ENCODE data around the gene DCHS2. TPM values are rescaled to one million over a fixed set of nuclear protein-coding genes. Genes with fewer than 3 reads are reported as not detected.

Gene DCHS2
- total and polyA plus RNA-seq, 2 of the 8 experiments (the other 6 are each of a cell fraction or from before 2014, with no cell fraction given): 0.54 to 2.6 TPM

DNA sequence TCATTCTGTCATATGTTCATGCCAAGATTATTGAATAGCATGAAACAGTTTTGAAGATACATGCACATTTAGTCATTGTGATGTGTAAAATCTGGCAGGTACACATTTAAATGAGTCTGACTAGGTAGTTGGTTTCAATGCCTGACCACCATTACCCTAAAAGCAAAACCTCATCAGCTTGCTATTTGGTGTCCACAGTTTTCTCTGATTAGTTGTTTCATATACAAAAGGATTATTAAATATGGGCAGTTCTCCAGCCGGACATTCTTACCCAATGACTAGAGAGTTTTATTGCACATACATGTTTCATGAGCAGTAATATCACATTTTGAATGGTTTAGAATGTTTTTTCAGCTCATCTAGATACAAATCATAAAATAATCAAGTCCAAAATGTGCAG, 23.7 kb downstream of the DCHS2 start:
- CTCF ChIA-PET (ENCODE audit: partially characterized antibody): interaction anchor here (0.9 kb wide), 1 partner anchor 9 kb away, joined by 3 read pairs; no protein-coding TSS in a partner anchor
- FAIRE-seq: no peak
- H3K27me3 ChIP-seq (replicated peaks in 1 of 4; ENCODE audit: control insufficient read depth in 3 of 4, extremely low read depth in 1 of 4, insufficient read depth in 3 of 4, low read length in 3 of 4): no peaks in the 10 kb centered on the region
- TF ChIP-seq, protein P1, sequence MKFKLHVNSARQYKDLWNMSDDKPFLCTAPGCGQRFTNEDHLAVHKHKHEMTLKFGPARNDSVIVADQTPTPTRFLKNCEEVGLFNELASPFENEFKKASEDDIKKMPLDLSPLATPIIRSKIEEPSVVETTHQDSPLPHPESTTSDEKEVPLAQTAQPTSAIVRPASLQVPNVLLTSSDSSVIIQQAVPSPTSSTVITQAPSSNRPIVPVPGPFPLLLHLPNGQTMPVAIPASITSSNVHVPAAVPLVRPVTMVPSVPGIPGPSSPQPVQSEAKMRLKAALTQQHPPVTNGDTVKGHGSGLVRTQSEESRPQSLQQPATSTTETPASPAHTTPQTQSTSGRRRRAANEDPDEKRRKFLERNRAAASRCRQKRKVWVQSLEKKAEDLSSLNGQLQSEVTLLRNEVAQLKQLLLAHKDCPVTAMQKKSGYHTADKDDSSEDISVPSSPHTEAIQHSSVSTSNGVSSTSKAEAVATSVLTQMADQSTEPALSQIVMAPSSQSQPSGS (IDR thresholded peaks at IDR 0.05; ENCODE audit: low read length): no peak
- TF ChIP-seq FOSL1 (IDR thresholded peaks at IDR 0.05; ENCODE audit: insufficient read depth, low read depth, low read length) (no peak), RBBP5 (IDR thresholded peaks at IDR 0.05; ENCODE audit: borderline replicate concordance, low read depth, low read length) (no peak), RXRA (IDR thresholded peaks at IDR 0.05; ENCODE audit: insufficient read depth, low read depth, low read length) (no peak), SIRT6 (IDR thresholded peaks at IDR 0.05; ENCODE audit: low read length) (no peak), NANOG (IDR thresholded peaks at IDR 0.05; ENCODE audit: insufficient read depth, low read depth, low read length, poor library complexity, severe bottlenecking) (no peak), CBX5 (IDR thresholded peaks at IDR 0.05; ENCODE audit: low read depth, low read length) (no peak), EGR1 (IDR thresholded peaks at IDR 0.05; ENCODE audit: borderline replicate concordance, low read depth, low read length) (no peak), POLR2A (IDR thresholded peaks at IDR 0.05; ENCODE audit: control extremely low read depth in 1 of 2, low read depth in 2 of 2, low read length in 2 of 2) (no peak), TAF1 (IDR thresholded peaks at IDR 0.05; ENCODE audit: low read depth, low read length) (no peak), GTF2F1 (IDR thresholded peaks at IDR 0.05; ENCODE audit: borderline replicate concordance, low read depth, low read length) (no peak), SUZ12 (IDR thresholded peaks at IDR 0.05; ENCODE audit: low read length) (no peak), ASH2L (IDR thresholded peaks at IDR 0.05; ENCODE audit: low read length) (no peak)

More for the DNA sequence above, 23.7 kb downstream of the DCHS2 start:
- Histone ChIP-seq H2AFZ (ENCODE audit: low read length) (no peak overlapping the region), H3K79me2 (ENCODE audit: control insufficient read depth in 1 of 2, insufficient read depth in 2 of 2, low read length in 2 of 2) (no peaks in the 10 kb centered on the region), H4K8ac (ENCODE audit: extremely low read depth, insufficient read depth, low read length) (no peak overlapping the region), H3K23me2 (ENCODE audit: low read depth, low read length) (no peaks in the 10 kb centered on the region), H3K56ac (replicated peaks; ENCODE audit: insufficient read length, low read depth, low read length) (no peak overlapping the region), H3K4me3 (ENCODE audit: extremely low read depth in 1 of 4, insufficient read depth in 2 of 4, low read depth in 3 of 4, low read length in 4 of 4) (no peak overlapping the region), H3K9ac (replicated peaks in 1 of 4; ENCODE audit: extremely low read depth in 1 of 4, low read depth in 3 of 4, low read length in 3 of 4) (no peak overlapping the region), H2BK20ac (ENCODE audit: low read length) (no peak overlapping the region), H3K79me1 (ENCODE audit: low read depth, low read length) (no peaks in the 10 kb centered on the region), H2BK15ac (ENCODE audit: low read length) (no peak overlapping the region), H3K23ac (ENCODE audit: insufficient read length) (no peak overlapping the region), H2BK12ac (ENCODE audit: low read depth, low read length) (no peak overlapping the region), H2BK120ac (replicated peaks; ENCODE audit: low read depth, low read length) (no peak overlapping the region), H4K91ac (replicated peaks; ENCODE audit: insufficient read length, low read length) (no peak overlapping the region), H2AK5ac (ENCODE audit: low read depth, low read length) (no peak overlapping the region), H3K27ac (ENCODE audit: low read depth, low read length) (no peak overlapping the region), H3K4ac (replicated peaks; ENCODE audit: insufficient read length, low read depth, low read length) (no peak overlapping the region), H3K14ac (ENCODE audit: insufficient read length) (no peak overlapping the region), H3K18ac (ENCODE audit: extremely low read depth, low read length) (no peak overlapping the region), H3K4me1 (replicated peaks in 1 of 4; ENCODE audit: control insufficient read depth in 3 of 4, insufficient read depth in 4 of 4, low read length in 3 of 4) (peaks cover 0 to 3% (median 0%) of the 10 kb centered on the region in 4 experiments; a peak in 1 of 7 replicates), H4K5ac (ENCODE audit: insufficient read length, low read depth, low read length) (no peak overlapping the region), H4K20me1 (replicated peaks in 1 of 2; ENCODE audit: control insufficient read depth in 1 of 2, insufficient read depth in 2 of 2, low read length in 2 of 2) (no peaks in the 10 kb centered on the region), H3K36me3 (ENCODE audit: control insufficient read depth in 2 of 4, insufficient read depth in 4 of 4, low read length in 3 of 4) (no peaks in the 10 kb centered on the region), H3K9me3 (ENCODE audit: insufficient read depth in 2 of 2, low read depth in 1 of 2, low read length in 1 of 2) (no peaks in the 10 kb centered on the region), H3K4me2 (ENCODE audit: insufficient read depth in 1 of 2, low read depth in 2 of 2, low read length in 2 of 2) (no peak overlapping the region), H2BK5ac (ENCODE audit: low read depth, low read length) (no peak overlapping the region)
- WGBS, 2 experiments (ENCODE audit: extremely low coverage in 1 of 2, insufficient coverage in 1 of 2, insufficient read length in 1 of 2, insufficient replicate concordance in 2 of 2, low coverage in 1 of 2, low lambda C conversion rate in 2 of 2, missing lambda C conversion rate in 1 of 2): 93% methylated on average over 1 of the region's 1 CpG; no CpG with 5 or more reads in 1 of the 2 experiments
- DNase-seq (ENCODE audit: low read depth in 1 of 2, low spot score in 2 of 2): no peak
- POLR2A ChIA-PET (ENCODE audit: partially characterized antibody): no interaction called here

Measured in H1 (cell line).